Kidney epithelial cell (primary cell): ENCODE measurements around the gene PEPD. TPM values are rescaled to one million over a fixed set of nuclear protein-coding genes. Genes with fewer than 3 reads are reported as not detected.

Source experiments
- DNase-seq: peaks from one replicate; pipeline ENCODE4 v3.0.0-alpha.2; 2010; ENCODE audit warnings: low read depth
- H3K27me3 ChIP-seq: 2 replicates; pipeline ENCODE4 v1.6.0; 2011; ENCODE audit warnings: low read length; ENCODE audit not compliant: control insufficient read depth, insufficient read depth
- H3K36me3 ChIP-seq: 2 replicates; pipeline ENCODE4 v1.5.1; 2011; ENCODE audit warnings: low read length; ENCODE audit not compliant: control insufficient read depth, insufficient read depth
- H3K4me3 ChIP-seq: 2 replicates; pipeline ENCODE4 v1.5.1; 2011; ENCODE audit warnings: low read depth, mild to moderate bottlenecking, control low read depth, low read length
- total RNA-seq: library from RNA; depleted of rRNA; stranded (reverse); fragments of >200 nt; gene quantifications from 2 replicates; pipeline ENCODE4 v1.2.3, GENCODE V29; 2015
- TF ChIP-seq, protein P1 (sequence below): IDR thresholded peaks from 2 replicates; pipeline ENCODE4 v1.5.1; 2011; ENCODE audit warnings: mild to moderate bottlenecking, moderate library complexity, low read length, control low read depth, inconsistent platforms; ENCODE audit not compliant: insufficient read depth, poor library complexity, severe bottlenecking

PEPD gene
- total RNA-seq, 1 donor from 2014 or later, result 88.6 TPM

DNA sequence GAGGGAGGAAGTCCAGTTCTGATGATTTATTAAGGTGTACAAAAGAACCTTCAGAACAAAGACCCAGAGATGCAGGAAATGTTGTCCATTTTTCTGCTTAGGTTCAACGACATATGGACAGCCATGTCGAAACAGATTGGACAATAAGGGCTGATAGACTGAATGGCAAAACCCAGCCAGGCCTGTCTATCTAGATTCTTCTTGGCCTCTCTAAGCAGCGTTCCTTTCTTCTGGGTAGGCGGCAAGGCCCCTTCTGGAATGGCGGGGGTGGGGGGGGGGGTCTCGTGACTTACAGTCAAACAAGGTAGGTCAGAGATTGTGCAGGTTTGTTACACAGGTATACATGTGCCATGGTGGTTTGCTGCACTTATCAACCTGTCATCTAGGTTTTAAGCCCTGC is 39.7 kb upstream of the PEPD start:
- Histone ChIP-seq H3K36me3 (no peaks in the 10 kb centered on the region), H3K27me3 (no peaks in the 10 kb centered on the region), H3K4me3 (no peak overlapping the region)
- TF ChIP-seq, protein P1, sequence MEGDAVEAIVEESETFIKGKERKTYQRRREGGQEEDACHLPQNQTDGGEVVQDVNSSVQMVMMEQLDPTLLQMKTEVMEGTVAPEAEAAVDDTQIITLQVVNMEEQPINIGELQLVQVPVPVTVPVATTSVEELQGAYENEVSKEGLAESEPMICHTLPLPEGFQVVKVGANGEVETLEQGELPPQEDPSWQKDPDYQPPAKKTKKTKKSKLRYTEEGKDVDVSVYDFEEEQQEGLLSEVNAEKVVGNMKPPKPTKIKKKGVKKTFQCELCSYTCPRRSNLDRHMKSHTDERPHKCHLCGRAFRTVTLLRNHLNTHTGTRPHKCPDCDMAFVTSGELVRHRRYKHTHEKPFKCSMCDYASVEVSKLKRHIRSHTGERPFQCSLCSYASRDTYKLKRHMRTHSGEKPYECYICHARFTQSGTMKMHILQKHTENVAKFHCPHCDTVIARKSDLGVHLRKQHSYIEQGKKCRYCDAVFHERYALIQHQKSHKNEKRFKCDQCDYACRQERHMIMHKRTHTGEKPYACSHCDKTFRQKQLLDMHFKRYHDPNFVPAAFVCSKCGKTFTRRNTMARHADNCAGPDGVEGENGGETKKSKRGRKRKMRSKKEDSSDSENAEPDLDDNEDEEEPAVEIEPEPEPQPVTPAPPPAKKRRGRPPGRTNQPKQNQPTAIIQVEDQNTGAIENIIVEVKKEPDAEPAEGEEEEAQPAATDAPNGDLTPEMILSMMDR, result no peak
- no peak for DNase-seq

DNA sequence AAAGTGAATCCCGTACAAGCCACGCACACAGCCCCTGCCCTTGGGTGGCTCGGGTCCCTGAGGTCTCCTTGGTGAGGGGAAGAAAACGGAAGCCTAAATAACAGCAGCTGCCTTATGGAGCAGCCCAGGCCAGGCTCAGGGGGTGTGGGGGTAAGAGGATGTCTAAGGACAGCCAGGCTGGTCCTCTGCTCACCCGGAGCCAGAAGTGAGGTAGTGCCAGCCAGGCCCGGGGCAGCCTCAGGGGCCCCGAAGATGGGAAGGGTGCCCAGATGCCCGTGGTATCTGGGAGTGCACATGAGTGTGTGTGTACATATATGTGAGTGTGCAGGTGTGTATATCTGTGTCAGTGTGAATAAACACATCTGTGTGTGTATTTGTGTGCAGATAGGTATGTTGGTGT is 38.4 kb upstream of the PEPD start:
- Histone ChIP-seq H3K27me3 (no peaks in the 10 kb centered on the region), H3K36me3 (no peaks in the 10 kb centered on the region), H3K4me3 (no peak overlapping the region)
- TF ChIP-seq, protein P1, result no peak
- DNase-seq, result no peak

DNA sequence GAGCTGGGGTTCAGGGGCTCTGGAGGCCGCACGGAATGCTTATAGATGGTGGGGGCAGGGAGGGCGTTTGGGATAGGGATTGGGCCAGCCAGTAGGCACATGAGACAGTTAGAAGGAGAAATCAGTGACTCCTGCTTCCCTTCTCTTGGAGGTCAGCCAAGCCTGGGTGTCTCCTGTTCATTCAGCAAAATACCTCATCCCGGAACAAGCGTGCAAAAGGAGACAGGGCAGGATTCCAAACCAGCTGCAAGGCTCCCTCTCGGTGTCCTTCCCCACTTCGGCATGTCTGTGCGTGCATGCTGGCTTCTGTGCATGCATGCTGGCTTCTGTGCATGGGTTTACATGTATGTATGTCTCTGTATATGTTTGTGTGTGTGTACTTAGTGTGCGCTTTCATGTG is 37.3 kb upstream of the PEPD start:
- Histone ChIP-seq H3K4me3 (no peak overlapping the region), H3K36me3 (no peaks in the 10 kb centered on the region), H3K27me3 (no peaks in the 10 kb centered on the region)
- DNase-seq, result no peak
- TF ChIP-seq, protein P1, result no peak

DNA sequence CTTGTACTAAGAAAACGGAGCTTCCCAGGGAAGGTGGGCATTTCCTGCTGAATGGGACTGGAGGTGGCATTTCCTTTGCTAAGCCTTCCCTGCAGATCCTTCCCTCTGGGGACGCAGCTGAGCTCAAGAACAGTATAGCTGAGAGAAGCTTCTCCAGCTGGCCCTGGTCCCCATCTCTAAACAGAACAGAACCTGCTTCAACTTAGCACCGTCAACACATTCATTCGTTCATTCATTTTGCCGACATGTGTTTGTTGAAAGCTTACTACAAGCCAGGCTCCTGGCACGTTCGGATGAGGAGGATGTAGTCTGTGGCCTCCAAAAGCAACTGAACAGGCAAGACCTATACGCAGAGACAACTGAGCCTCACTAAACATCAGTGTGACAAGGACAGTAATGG is 36.6 kb upstream of the PEPD start:
- no peak for DNase-seq
- TF ChIP-seq, protein P1, result no peak
- Histone ChIP-seq H3K4me3 (no peak overlapping the region), H3K36me3 (no peaks in the 10 kb centered on the region), H3K27me3 (no peaks in the 10 kb centered on the region)

DNA sequence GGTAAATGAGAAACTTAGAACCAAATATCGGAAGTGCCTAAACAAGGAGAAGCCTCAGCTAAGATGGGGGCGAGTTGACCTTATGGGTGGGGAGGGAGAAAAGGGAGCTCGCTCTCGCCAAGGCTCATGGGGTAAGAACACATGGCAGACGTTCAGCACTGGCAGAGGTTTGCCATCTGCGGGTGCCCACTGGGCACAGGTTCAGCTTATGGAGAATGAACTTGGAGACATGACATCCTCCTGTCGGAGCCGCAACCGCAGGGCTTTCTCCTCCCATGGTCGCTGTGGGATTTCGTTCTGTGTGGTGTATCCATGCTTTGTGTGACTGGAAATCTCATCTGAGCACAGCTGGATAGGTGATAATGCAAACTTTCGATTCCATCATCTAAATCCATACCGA is 36.1 kb upstream of the PEPD start:
- H3K4me3 ChIP-seq, result no peak overlapping the region
- no peaks in the 10 kb centered on the region for H3K27me3 ChIP-seq
- no peak for DNase-seq
- no peaks in the 10 kb centered on the region for H3K36me3 ChIP-seq
- TF ChIP-seq, protein P1, result no peak

DNA sequence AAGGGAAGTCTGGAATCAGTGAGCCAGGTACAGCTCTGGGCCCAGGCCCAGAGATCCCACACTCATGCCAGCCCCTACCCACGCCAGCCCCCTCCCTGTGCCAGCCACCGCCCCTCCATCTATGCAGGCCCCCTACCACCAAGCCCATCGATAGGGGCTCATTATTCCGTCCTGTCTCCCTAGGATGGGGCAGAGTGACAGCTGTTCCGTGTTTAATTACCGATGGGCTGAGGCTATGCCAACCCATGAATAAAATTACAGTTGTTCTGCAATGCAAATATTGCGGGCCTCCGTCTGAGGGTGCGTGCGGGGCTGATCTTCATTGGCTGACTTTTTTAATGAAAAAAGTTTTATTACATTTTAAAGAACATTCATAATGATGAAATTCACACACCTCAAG is 35.6 kb upstream of the PEPD start:
- Histone ChIP-seq H3K4me3 (no peak overlapping the region), H3K36me3 (no peaks in the 10 kb centered on the region), H3K27me3 (no peaks in the 10 kb centered on the region)
- TF ChIP-seq, protein P1, result no peak
- no peak for DNase-seq
